Right lobe of liver (tissue), 4 donors: ENCODE results near the gene SDS.

Experiments
- POLR2A ChIP-seq: fragments of 450-650 bp; IDR thresholded peaks from one replicate; pipeline ENCODE4 v1.6.1; 2017; ENCODE audit warnings: antibody characterized with exemption, mild to moderate bottlenecking
- TF ChIP-seq, protein P1 (sequence below), 4 donors: fragments of 200-600 bp in 3 of 4; fragments of 450-650 bp in 1 of 4; IDR thresholded peaks; one replicate each; pipeline versions ENCODE4 v1.5.1 to v1.8.0; 2016 to 2022; ENCODE audit warnings: antibody characterized with exemption in 4 of 4, mild to moderate bottlenecking in 2 of 4
- donor health status: DM: no; HTN: no; CAD: no.
- donor health status: DM: no; HTN: no; CAD: no.
- donor health status: DM: no; HTN: yes; CAD: no.

- TF ChIP-seq, protein P1, sequence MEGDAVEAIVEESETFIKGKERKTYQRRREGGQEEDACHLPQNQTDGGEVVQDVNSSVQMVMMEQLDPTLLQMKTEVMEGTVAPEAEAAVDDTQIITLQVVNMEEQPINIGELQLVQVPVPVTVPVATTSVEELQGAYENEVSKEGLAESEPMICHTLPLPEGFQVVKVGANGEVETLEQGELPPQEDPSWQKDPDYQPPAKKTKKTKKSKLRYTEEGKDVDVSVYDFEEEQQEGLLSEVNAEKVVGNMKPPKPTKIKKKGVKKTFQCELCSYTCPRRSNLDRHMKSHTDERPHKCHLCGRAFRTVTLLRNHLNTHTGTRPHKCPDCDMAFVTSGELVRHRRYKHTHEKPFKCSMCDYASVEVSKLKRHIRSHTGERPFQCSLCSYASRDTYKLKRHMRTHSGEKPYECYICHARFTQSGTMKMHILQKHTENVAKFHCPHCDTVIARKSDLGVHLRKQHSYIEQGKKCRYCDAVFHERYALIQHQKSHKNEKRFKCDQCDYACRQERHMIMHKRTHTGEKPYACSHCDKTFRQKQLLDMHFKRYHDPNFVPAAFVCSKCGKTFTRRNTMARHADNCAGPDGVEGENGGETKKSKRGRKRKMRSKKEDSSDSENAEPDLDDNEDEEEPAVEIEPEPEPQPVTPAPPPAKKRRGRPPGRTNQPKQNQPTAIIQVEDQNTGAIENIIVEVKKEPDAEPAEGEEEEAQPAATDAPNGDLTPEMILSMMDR (IDR thresholded peaks at IDR 0.05): no peak
- TF ChIP-seq POLR2A: no peak
Measured at GRCh38 chr12:113405694-113406093, 2.0 kb upstream of the SDS start.
